CD4-positive, alpha-beta T cell treated with Interleukin-6 at 100 ng/mL for 8 hours (primary cell): Measurements from ENCODE around the gene ITPRIP.

Source experiments
- DNase-seq: peaks from one replicate; pipeline ENCODE4 v3.0.0-alpha.2; 2020; ENCODE audit warnings: mixed read lengths, low spot score

Gene ITPRIP

GRCh38 chr10:104307576-104308438, 30.5 kb downstream of the ITPRIP start:
- no peak for DNase-seq

- no peak for DNase-seq
Measured at GRCh38 chr10:104306897-104307296, 31.4 kb downstream of the ITPRIP start.

- no peak for DNase-seq
Measured at GRCh38 chr10:104304927-104305326, 33.3 kb downstream of the ITPRIP start.

GRCh38 chr10:104304356-104304745, 33.9 kb downstream of the ITPRIP start:
- no peak for DNase-seq

- DNase-seq: no peak
Measured at GRCh38 chr10:104303594-104304355, 34.5 kb downstream of the ITPRIP start.

- no peak for DNase-seq
Measured at GRCh38 chr10:104301907-104302690, 36.2 kb downstream of the ITPRIP start.

- DNase-seq: no peak
Measured at GRCh38 chr10:104300736-104301292, 37.5 kb downstream of the ITPRIP start.

- DNase-seq: no peak
Measured at GRCh38 chr10:104300002-104300735, 38.1 kb downstream of the ITPRIP start.

GRCh38 chr10:104299031-104299904, 39.0 kb downstream of the ITPRIP start:
- no peak for DNase-seq

- DNase-seq: no peak
Measured at GRCh38 chr10:104297697-104298660, 40.3 kb downstream of the ITPRIP start.

GRCh38 chr10:104296687-104297436, 41.4 kb downstream of the ITPRIP start:
- no peak for DNase-seq

- DNase-seq: no peak
Measured at GRCh38 chr10:104293781-104294321, 44.4 kb downstream of the ITPRIP start.

- DNase-seq: no peak
Measured at GRCh38 chr10:104293011-104293410, 45.3 kb downstream of the ITPRIP start.

- peak; percentile 87 for DNase-seq
Measured at GRCh38 chr10:104291439-104291951, 46.8 kb downstream of the ITPRIP start.

- DNase-seq: no peak
Measured at GRCh38 chr10:104288355-104288754, 49.9 kb downstream of the ITPRIP start.

- no peak for DNase-seq
Measured at GRCh38 chr10:104286939-104287338, 51.3 kb downstream of the ITPRIP start.

- DNase-seq: no peak
Measured at GRCh38 chr10:104284846-104285245, 53.4 kb downstream of the ITPRIP start.

- DNase-seq: no peak
Measured at GRCh38 chr10:104281694-104282093, 56.6 kb downstream of the ITPRIP start.
